ENCODE measurements around the gene TADA2B.

TADA2B gene

GRCh38 chr4:7043284-7044136, at the start of gene TADA2B:
Gene TADA2B (plus strand): TSS chr4:7043372. CDS start chr4:7043580, 208 bp downstream.
- no peak for DNase-seq

DNA sequence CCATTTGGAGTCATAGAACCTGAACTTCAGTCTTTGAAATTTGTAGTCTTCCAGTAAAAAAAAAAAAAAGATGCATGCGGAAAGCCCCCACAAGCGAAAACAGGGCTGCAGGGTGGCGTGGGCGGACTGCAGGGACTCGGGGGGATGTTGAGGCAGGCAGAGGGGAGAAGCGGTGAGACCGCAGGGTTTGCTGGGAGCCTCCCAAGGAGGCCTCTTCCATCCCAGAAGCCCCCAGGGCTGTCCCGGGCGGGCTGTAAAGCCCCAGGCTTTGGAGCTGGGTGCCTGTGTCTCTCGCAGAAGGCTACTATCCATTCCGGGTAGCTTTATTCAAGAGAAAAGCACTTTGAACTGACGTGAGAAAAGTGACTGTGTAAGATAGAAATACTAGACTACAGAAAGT, 46.7 kb upstream of the TADA2B start:
- DNase-seq: no peak

DNA sequence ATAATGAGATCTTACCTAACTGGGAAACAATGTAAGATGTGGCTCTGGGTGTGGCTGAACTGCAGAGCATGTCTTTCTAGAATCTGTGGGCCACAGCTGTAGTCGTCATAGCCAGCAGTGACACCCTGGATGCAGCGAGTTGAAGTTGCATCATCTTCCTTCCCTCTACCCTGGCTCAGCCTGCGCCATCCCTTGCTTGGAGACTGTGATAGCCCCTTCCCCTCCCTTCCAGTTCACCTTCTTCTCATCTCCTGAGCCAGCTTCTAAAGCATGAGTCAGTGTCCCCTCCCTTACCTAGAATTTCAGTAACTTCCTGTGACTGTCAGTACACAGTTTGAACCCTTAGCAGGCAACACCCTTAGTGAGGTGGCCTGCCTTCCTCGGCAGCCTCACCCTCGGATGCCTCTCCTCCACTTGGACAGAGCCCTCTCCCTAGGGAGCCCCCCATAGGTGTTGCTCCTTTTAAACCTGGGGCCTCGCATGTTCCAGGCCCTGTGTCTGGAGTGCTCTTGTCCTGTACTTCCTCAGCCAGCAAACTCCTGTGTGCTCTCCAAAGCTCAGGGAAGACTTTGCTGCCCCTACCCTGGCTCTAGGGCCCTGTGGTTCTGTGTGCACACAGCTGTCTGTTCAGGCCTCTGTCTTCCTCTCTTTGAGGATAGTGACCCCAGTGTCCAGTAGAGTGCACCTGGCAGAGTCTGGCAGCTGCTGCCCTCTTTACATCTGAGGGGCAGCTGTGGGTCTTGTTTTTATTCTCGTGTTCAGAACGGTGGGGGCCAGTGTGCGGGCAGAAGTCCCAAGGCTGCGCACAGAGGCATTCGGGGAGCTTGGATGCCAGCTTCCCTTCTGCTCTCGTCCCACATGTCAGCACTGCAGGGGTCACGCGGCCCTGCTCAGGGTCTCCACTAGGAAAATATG, 43.7 kb upstream of the TADA2B start:
- DNase-seq: no peak

GRCh38 chr4:7000421-7001176, 42.6 kb upstream of the TADA2B start:
- no peak for DNase-seq

GRCh38 chr4:7001271-7001670, 41.9 kb upstream of the TADA2B start:
- no peak for DNase-seq

- DNase-seq: no peak
Observed at GRCh38 chr4:7002336-7002735, 40.8 kb upstream of the TADA2B start.

DNA sequence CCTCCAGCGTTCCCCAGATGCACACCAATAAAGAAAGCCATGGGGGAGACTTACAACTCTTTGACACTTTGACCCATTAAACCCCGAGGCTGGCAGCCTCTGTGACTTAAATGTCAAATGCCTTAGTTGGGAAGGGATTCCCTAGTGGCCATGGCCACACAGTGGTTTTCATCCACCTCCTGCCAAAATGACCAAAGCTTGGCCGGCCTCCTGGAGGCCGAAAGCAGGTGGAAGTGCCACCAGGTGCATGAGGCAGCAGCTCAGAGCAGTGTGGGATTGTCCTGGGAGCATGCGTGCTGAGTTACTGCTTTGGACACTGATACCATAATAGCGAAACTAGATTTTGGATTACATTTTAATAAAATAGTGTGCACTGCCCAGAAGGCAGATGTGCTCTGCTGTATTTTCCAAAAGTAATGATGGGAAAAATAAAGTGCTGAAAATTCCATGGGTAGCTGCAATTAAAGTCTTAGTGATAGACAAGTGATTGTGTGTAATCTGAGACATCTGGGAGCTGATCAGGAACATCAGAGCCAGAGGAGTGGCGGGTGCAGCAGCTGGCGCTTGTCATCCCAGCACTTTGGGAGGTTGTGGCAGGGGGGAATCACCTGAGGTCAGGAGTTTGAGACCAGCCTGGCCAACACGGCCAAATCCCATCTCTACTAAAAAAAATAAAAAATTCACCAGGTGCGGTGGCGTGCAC, 39.8 kb upstream of the TADA2B start:
- no peak for DNase-seq

DNA sequence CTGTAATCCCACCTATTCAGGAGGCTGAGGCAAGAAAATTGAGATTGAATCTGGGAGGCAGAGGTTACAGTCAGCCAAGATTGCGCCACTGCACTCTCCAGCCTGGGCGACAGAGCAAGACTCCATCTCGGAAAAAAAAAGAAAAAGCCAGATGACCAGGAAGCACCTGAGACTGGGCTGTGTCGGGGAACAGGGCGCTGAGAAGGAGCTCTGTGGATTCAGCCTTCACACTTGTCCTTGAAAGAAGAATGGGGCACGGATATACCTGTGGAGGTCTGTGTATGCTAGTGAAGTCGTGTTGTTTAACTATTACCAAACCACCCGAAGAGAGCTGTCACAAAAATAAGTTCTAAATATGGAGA, 39.3 kb upstream of the TADA2B start:
- DNase-seq: no peak

DNA sequence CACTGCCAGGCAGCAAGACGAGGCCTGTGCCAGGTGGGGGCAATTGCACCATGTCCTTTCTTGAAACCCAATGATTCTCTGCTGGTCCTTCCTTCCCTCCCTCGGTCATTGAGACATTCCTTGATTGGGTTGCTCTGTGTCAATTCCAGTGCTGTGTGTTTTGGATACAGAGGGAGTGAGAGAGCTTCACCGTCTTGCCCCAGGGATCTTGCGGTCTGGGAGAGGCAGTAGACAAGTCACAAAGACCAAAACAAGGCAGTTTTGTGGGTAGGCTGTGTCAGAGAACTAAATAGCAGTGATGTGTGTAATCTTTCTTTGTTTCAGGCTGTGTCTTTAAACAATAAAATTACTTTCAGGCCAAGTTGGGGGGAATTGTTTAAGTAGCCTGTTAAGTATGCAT, 38.8 kb upstream of the TADA2B start:
- DNase-seq: no peak

- no peak for DNase-seq
Observed at GRCh38 chr4:7005571-7005970, 37.6 kb upstream of the TADA2B start.

- no peak for DNase-seq
Observed at GRCh38 chr4:7006411-7006810, 36.8 kb upstream of the TADA2B start.

DNA sequence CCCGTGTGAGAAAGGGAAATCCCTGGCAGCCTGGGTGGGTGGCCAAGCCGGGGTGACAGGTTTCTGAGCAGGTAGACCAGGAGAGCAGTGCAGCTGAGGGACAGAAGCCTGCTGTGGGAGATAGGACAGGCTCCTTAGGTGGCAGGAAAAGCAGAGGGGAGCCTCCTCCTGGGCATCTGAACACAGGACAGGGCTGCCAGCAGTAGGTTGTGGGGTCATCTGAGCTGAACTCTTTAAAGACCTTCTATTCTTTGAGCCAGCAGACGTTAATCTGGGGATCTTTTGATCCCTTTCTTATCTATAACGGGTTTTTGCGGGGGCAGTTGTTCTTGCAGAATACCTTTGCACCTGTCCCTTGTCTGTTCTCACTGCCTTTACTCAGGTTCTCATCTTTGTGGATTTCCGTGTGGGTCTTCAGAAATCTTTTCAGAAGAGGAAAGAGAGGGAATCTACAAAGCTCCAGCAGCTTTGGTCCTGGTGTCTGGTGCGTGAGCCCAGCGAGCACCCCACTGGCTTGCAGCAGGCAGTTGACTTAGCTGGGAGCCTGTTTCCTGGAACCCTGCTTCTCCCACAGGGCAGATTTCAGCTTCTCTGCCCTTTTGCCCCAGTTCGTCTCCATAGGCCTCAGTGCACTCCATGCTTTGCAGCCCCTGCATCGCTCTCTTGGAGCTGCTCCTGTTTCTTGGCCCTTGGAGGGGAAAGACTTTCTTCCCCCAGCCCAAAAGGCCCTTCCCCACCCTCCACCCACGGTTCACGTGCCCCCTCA, 35.8 kb upstream of the TADA2B start:
- no peak for DNase-seq

DNA sequence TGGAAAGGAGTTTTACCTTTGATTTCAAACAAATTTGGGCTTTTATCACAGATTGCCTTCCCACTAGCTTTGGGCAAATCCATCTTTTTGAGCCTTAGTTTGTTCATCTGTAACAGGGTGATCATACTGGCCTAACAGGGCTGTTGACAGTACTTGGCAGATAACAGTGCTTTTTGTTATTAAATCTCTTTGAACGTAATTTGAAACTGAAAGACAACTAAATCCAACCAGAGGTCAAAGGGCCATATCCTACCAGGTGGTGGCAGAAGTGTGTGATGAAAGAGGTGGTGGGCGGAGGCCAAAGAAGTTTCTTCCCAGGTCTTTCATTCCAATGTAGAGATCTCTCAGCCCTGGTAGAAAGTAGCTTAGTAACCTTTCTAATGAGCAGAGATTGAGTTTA, 35.2 kb upstream of the TADA2B start:
- DNase-seq: no peak

GRCh38 chr4:7009564-7009963, 33.6 kb upstream of the TADA2B start:
- no peak for DNase-seq

DNA sequence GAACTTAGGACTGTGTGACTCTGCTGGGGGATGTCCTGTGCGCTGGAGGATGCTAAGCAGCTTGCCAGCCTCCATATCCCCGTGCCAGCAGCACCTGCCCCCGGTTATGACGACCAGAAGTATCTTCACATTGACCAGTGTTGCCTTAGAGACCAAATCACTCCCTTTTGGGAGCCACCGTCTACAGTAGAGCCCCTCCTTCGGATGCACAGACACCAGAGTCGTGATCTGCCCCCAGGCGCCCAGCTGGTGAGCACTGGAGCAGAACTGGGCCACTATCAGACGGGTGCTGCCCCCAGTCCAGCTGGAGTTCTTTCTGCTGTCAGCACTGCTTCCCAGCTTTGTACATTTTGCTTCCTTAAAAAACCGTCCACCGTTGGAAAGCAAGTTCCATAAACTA, 30.0 kb upstream of the TADA2B start:
- no peak for DNase-seq

DNA sequence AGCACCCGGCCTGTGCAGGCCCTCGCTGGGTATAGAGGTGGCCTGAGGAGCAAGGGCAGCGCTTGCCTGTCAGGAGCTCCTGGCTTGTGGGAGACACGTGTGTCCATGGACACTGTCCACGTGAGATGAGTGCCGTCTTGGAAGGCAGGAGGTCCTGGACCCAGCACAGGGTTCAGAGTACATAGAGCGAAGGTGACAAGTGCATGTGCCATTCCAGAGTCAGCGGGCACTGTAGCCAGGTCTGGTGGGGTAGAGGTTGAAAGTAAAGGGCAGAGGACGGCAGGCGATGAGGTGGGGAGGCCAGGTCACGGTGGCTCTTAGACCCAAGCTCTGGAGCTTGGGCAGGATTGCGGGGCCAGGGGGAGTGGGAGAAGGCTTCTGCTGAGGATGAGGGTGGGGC, 28.4 kb upstream of the TADA2B start:
- no peak for DNase-seq

DNA sequence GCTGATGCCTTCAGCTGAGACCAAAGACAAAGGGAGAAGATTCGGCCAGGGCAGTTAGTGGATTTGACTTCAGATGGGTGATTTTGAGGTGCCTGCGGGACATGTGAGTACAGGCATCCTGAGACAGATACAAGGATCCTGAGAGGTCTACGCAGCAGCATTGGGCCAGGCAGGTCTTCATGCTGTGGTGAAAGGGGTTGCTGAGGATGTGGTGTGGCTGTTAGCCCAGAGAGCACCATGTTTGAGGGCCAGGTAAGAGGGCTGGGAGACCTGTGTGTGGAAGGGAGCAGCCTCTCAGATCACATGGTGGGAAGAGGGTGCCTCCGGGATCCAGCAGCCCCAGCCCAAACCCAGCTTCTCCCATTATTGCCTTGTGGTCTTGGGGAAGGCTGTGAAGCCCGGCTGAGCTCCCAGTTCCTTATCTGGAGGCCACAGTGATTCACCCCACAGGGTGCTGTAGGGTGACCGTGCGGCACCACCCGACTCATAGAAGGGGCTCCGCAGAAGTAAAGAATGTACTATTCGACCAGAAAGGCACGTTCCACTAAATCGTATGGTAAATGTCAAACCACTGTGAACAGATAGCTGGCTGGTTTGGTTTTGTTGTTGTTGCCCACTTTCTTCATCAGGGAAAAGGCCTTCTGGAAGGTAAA, 27.7 kb upstream of the TADA2B start:
- no peak for DNase-seq

- no peak for DNase-seq
Observed at GRCh38 chr4:7016086-7016485, 27.1 kb upstream of the TADA2B start.

GRCh38 chr4:7016512-7016911, 26.7 kb upstream of the TADA2B start:
- DNase-seq: no peak

- no peak for DNase-seq
Observed at GRCh38 chr4:7017446-7018048, 25.6 kb upstream of the TADA2B start.

GRCh38 chr4:7018281-7018680, 24.9 kb upstream of the TADA2B start:
- DNase-seq: no peak

All from COR-L47 (cell line).